CD4-positive, CD25-positive, alpha-beta regulatory T cell (primary cell): ENCODE measurements around the gene MRPL30. TPM values are rescaled to one million over a fixed set of nuclear protein-coding genes. Genes with fewer than 3 reads are reported as not detected.
"Not testable (repeated sequence)": the region's sequence is repeated elsewhere in the genome, so short reads cannot be mapped to it uniquely, and the experiment has no call there.

Source experiments
- ATAC-seq, 2 donors: fragments of 150-1000 bp; cut with Tn5 transposase; one replicate each; pipeline ENCODE4 v1.10.0; 2021; ENCODE audit warnings: low read depth in 2 of 2, moderate number of reproducible peaks in 2 of 2, moderate library complexity in 1 of 2
- DNase-seq, 3 donors: peaks; one replicate each; pipeline versions ENCODE4 v3.0.0 to v3.0.0-alpha.2; 2012 to 2022; ENCODE audit warnings: mixed read lengths in 1 of 3
- H3K27ac ChIP-seq: one replicate; pipeline ENCODE4 v1.7.0; 2013; ENCODE audit warnings: mild to moderate bottlenecking, low read length; ENCODE audit not compliant: insufficient read depth, poor library complexity, severe bottlenecking
- H3K27me3 ChIP-seq: one replicate; pipeline ENCODE4 v1.7.0; 2013; ENCODE audit warnings: low read length; ENCODE audit not compliant: control insufficient read depth, insufficient read depth
- H3K36me3 ChIP-seq: one replicate; pipeline ENCODE4 v1.7.0; 2013; ENCODE audit warnings: mild to moderate bottlenecking, low read length, moderate library complexity; ENCODE audit not compliant: control insufficient read depth, insufficient read depth
- H3K4me1 ChIP-seq: 2 replicates; pipeline ENCODE4 v1.7.0; 2013; ENCODE audit warnings: mild to moderate bottlenecking, low read length; ENCODE audit not compliant: insufficient read depth, control insufficient read depth, poor library complexity, severe bottlenecking
- H3K4me3 ChIP-seq: one replicate; pipeline ENCODE4 v1.7.0; 2013; ENCODE audit warnings: low read depth, mild to moderate bottlenecking, low read length, moderate library complexity
- H3K9me3 ChIP-seq, 2 experiments: 1 replicate in 1 of 2; 2 replicates in 1 of 2; pipeline ENCODE4 v1.7.0; 2013; ENCODE audit warnings: low read length in 2 of 2, mild to moderate bottlenecking in 1 of 2, moderate library complexity in 1 of 2; ENCODE audit not compliant: control insufficient read depth in 2 of 2
- H3K27ac Mint-ChIP-seq, 3 donors: one replicate each; pipeline ENCODE4 v1.8.0; 2020 to 2022; ENCODE audit warnings: mild to moderate bottlenecking in 3 of 3, mixed read lengths in 3 of 3, moderate library complexity in 2 of 3
- H3K27me3 Mint-ChIP-seq: one replicate; pipeline ENCODE4 v1.8.0; 2022; ENCODE audit warnings: mild to moderate bottlenecking, mixed read lengths
- H3K36me3 Mint-ChIP-seq: one replicate; pipeline ENCODE4 v1.8.0; 2020; ENCODE audit warnings: mixed read lengths
- H3K4me1 Mint-ChIP-seq, 4 donors: one replicate each; pipeline ENCODE4 v1.8.0; 2020 to 2022; ENCODE audit warnings: mixed read lengths in 4 of 4, mild to moderate bottlenecking in 1 of 4
- H3K4me3 Mint-ChIP-seq, 4 donors: one replicate each; pipeline ENCODE4 v1.8.0; 2020 to 2022; ENCODE audit warnings: mild to moderate bottlenecking in 4 of 4, mixed read lengths in 4 of 4, moderate library complexity in 3 of 4
- H3K9me3 Mint-ChIP-seq, 7 donors: one replicate each; pipeline ENCODE4 v1.8.0; 2020 to 2022; ENCODE audit warnings: mixed read lengths in 7 of 7, mild to moderate bottlenecking in 3 of 7, moderate library complexity in 2 of 7
- polyA plus RNA-seq, 4 donors: library from polyadenylated mRNA; unstranded; fragments of 300-500 nt; fragmentation: Illumina TruSeq; gene quantifications; one replicate each; pipeline ENCODE4 v1.2.3, GENCODE V29; 2021
- total RNA-seq: library from RNA; stranded (reverse); gene quantifications from one replicate; pipeline ENCODE4 v1.2.3, GENCODE V29; 2022

The MRPL30 gene
- total and polyA plus RNA-seq, 5 donors from 2014 or later, result 13.9 to 19.8 (median 16.5) TPM

DNA sequence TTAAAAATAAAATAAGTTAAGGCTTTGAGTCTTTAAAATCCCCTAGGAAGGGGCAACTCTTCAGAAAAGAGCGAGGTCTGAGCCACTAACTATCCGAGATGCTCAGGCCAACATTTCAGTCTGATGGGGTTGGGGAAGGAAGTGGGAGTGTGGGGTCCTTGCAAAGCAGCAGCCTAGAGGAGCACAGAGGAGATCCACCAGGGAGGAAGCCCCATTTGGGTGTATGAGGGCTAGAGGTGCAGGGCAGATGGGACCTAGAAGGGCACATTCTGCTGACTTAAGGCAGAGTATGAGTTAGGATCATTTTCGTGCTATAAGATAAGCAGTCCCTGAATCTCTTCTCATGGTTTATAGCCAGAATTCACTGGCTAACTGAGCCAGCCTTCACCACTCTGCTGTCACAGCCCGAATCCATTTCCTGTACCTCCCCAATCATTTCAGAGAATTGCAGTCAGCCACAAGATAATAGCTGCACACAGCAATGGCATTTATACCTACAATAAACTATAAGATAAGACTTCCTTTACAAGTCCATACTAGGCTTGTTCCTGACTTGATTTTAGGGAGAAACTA is 37.0 kb downstream of the MRPL30 start:
- Mint-ChIP-seq H3K27me3 (no peaks in the 10 kb centered on the region), H3K4me3 (no peak overlapping the region), H3K4me1 (no peaks in the 10 kb centered on the region), H3K27ac (no peak overlapping the region), H3K9me3 (peaks cover 0 to 4% (median 0%) of the 10 kb centered on the region in 7 donors), H3K36me3 (peaks cover 32% of the 10 kb centered on the region)
- H3K27me3 ChIP-seq, result no peaks in the 10 kb centered on the region
- H3K36me3 ChIP-seq, result no peaks in the 10 kb centered on the region
- no peaks in the 10 kb centered on the region for H3K4me1 ChIP-seq
- H3K4me3 ChIP-seq, result no peak overlapping the region
- H3K27ac ChIP-seq, result no peak overlapping the region
- DNase-seq (peak in 1 of 3 donors; percentile 21), ATAC-seq (no peak)
- H3K9me3 ChIP-seq, result no peaks in the 10 kb centered on the region

DNA sequence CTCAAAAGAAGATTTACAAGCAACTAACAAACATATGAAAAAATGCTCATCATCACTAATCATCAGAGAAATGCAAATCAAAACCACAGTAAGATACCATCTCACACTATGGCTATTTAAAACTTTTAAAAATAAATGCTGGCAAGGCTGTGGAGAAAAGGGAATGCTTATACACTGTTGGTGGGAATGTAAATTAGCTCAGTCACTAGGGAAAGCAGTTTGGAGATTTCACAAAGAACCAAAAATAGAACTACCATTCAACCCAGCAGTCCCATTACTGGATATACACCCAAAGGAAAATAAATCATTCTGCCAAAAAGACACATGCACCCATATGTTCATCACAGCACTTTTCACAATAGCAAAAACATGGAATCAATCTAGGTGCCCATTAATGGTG is 52.2 kb downstream of the MRPL30 start:
- not testable (repeated sequence) for H3K27ac ChIP-seq, H3K36me3 ChIP-seq, H3K27ac Mint-ChIP-seq, H3K27me3 Mint-ChIP-seq, ATAC-seq, H3K4me3 ChIP-seq, H3K27me3 ChIP-seq, H3K4me1 Mint-ChIP-seq, H3K36me3 Mint-ChIP-seq, H3K4me1 ChIP-seq, H3K4me3 Mint-ChIP-seq, DNase-seq, H3K9me3 ChIP-seq
- peaks cover 0 to 31% (median 9%) of the 10 kb centered on the region in 7 donors for H3K9me3 Mint-ChIP-seq

DNA sequence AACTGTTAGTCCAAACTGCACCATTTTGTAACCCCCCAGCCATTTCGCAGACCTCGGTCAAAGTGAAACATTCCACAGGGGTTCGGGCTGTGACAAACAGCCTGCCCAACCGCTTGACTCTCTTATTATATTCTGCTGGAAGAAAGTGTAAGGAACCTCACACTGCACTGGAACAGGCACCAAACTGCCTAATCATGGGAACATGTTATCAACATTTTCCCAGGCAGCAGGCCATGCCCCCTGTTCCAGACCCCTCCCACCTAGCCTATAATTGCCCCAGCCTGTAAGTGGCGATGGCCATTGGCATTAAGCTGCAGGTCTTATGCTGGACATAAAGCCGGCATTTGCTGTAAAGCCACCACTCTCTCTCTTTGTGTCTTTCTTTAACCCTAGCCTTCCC is 57.6 kb downstream of the MRPL30 start:
- Histone ChIP-seq H3K4me1 (no peaks in the 10 kb centered on the region), H3K27ac (no peak overlapping the region), H3K9me3 (no peaks in the 10 kb centered on the region), H3K27me3 (no peaks in the 10 kb centered on the region), H3K4me3 (no peak overlapping the region), H3K36me3 (no peaks in the 10 kb centered on the region)
- H3K4me3 Mint-ChIP-seq, result no peak overlapping the region
- H3K9me3 Mint-ChIP-seq, result peaks cover 0 to 7% (median 2%) of the 10 kb centered on the region in 7 donors
- no peaks in the 10 kb centered on the region for H3K27me3 Mint-ChIP-seq
- no peak for ATAC-seq
- H3K27ac Mint-ChIP-seq, result no peak overlapping the region
- no peaks in the 10 kb centered on the region for H3K4me1 Mint-ChIP-seq
- H3K36me3 Mint-ChIP-seq, result peaks cover 9% of the 10 kb centered on the region
- no peak for DNase-seq

DNA sequence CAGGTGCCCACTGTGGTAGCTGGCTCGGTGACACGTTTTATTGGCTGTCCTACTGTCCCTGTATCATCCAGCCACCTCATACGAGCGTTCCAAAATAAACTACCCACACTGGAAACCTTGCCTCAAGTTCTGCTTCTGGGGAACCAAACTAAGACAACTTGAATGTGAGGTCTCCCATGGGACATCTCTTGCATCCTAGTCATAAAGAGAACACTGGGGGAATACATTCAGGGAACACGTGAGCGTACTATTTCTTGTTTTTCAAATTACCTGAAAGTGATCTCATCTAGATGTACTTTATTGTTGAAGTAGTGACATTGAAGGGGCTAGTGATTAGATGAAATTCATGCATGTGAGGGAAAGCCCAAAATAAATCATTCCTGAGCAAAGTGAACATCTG is 59.4 kb downstream of the MRPL30 start:
- no peak overlapping the region for H3K4me3 Mint-ChIP-seq
- H3K36me3 ChIP-seq, result no peaks in the 10 kb centered on the region
- no peaks in the 10 kb centered on the region for H3K9me3 ChIP-seq
- H3K4me1 Mint-ChIP-seq, result no peaks in the 10 kb centered on the region
- peaks cover 9% of the 10 kb centered on the region for H3K36me3 Mint-ChIP-seq
- DNase-seq (no peak), ATAC-seq (no peak)
- no peak overlapping the region for H3K4me3 ChIP-seq
- no peaks in the 10 kb centered on the region for H3K27me3 ChIP-seq
- peaks cover 0 to 2% (median 0%) of the 10 kb centered on the region in 7 donors for H3K9me3 Mint-ChIP-seq
- H3K4me1 ChIP-seq, result no peaks in the 10 kb centered on the region
- no peaks in the 10 kb centered on the region for H3K27me3 Mint-ChIP-seq
- H3K27ac Mint-ChIP-seq, result no peak overlapping the region
- H3K27ac ChIP-seq, result no peak overlapping the region

DNA sequence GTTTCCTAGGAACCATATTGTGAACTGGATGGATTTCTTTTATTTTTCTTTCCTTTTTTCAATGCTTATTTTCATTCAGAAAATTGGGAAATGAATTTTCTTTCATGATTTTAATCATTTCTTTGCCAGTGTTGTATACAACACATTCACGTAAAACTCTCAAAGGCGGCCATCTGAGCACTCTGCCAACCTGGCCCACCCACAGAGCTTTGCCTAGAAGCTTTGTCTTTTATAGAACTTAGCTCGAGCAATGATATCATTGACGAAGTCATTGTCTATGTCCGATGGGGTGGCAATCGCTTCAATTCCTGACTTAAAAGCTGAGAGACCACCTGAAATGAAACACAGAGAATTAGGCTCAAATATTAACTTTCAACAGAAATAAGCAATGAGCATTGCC is 61.2 kb downstream of the MRPL30 start:
- Mint-ChIP-seq H3K36me3 (peaks cover 15% of the 10 kb centered on the region), H3K4me1 (no peaks in the 10 kb centered on the region), H3K9me3 (no peaks in the 10 kb centered on the region), H3K4me3 (no peak overlapping the region), H3K27me3 (no peaks in the 10 kb centered on the region), H3K27ac (no peak overlapping the region)
- no peak for DNase-seq
- Histone ChIP-seq H3K9me3 (no peaks in the 10 kb centered on the region), H3K27ac (no peak overlapping the region), H3K4me1 (no peaks in the 10 kb centered on the region), H3K36me3 (no peaks in the 10 kb centered on the region), H3K27me3 (no peaks in the 10 kb centered on the region), H3K4me3 (no peak overlapping the region)
- no peak for ATAC-seq

Other genes with a start within 250 kb of the MRPL30 start
- gene CRACDL, start 245.0 kb upstream of the MRPL30 start, total RNA-seq, result 0.10 TPM
- under 1 TPM; 0.16 to 0.18 (median 0.17) TPM for gene CRACDL, start 245.0 kb upstream of the MRPL30 start, polyA plus RNA-seq
- 2.0 TPM for gene C2orf15, start 39.5 kb upstream of the MRPL30 start, total RNA-seq
- 1 to 10 TPM; 2.1 to 5.4 (median 3.2) TPM for gene C2orf15, start 39.5 kb upstream of the MRPL30 start, polyA plus RNA-seq
- gene TSGA10, start 26.2 kb upstream of the MRPL30 start, total RNA-seq, result 7.7 TPM
- gene TSGA10, start 26.2 kb upstream of the MRPL30 start, polyA plus RNA-seq, result 10 to 100 TPM in 3 of 4 donors, 1 to 10 TPM in 1; 9.1 to 17.2 (median 14.6) TPM
- gene LIPT1, start 26.2 kb upstream of the MRPL30 start, total RNA-seq, result 11.5 TPM
- gene LIPT1, start 26.2 kb upstream of the MRPL30 start, polyA plus RNA-seq, result 10 to 100 TPM; 17.2 to 27.4 (median 25.6) TPM
- gene MITD1, start 126 bp upstream of the MRPL30 start, total RNA-seq, result 32.1 TPM
- 10 to 100 TPM; 49.8 to 69.1 (median 52.8) TPM for gene MITD1, start 126 bp upstream of the MRPL30 start, polyA plus RNA-seq
- gene LYG2, start 74.5 kb downstream of the MRPL30 start, total RNA-seq, result not detected
- not detected for gene LYG2, start 74.5 kb downstream of the MRPL30 start, polyA plus RNA-seq
- gene LYG1, start 120.0 kb downstream of the MRPL30 start, total RNA-seq, result 2.0 TPM
- gene LYG1, start 120.0 kb downstream of the MRPL30 start, polyA plus RNA-seq, result under 1 TPM in 1 of 4 donors, not detected in 3; 0.46 TPM
- gene TXNDC9, start 155.1 kb downstream of the MRPL30 start, total RNA-seq, result 15.1 TPM
- 10 to 100 TPM; 57.6 to 83.6 (median 72.8) TPM for gene TXNDC9, start 155.1 kb downstream of the MRPL30 start, polyA plus RNA-seq
- gene EIF5B, start 156.2 kb downstream of the MRPL30 start, total RNA-seq, result 38.0 TPM
- gene EIF5B, start 156.2 kb downstream of the MRPL30 start, polyA plus RNA-seq, result 1 to 10 TPM; 2.9 to 4.6 (median 4.0) TPM